HG02981 (cell line): ENCODE data around the gene ATF6.
A peak's percentile ranks its signal among the peaks of the same experiment; 100 is the strongest.

Experiments
- ATAC-seq: cut with Tn5 transposase; IDR thresholded peaks from one replicate; pipeline ENCODE4 v1.9.1; 2021; ENCODE audit warnings: mild to moderate bottlenecking, moderate library complexity; ENCODE audit not compliant: unreplicated experiment

Gene ATF6

DNA sequence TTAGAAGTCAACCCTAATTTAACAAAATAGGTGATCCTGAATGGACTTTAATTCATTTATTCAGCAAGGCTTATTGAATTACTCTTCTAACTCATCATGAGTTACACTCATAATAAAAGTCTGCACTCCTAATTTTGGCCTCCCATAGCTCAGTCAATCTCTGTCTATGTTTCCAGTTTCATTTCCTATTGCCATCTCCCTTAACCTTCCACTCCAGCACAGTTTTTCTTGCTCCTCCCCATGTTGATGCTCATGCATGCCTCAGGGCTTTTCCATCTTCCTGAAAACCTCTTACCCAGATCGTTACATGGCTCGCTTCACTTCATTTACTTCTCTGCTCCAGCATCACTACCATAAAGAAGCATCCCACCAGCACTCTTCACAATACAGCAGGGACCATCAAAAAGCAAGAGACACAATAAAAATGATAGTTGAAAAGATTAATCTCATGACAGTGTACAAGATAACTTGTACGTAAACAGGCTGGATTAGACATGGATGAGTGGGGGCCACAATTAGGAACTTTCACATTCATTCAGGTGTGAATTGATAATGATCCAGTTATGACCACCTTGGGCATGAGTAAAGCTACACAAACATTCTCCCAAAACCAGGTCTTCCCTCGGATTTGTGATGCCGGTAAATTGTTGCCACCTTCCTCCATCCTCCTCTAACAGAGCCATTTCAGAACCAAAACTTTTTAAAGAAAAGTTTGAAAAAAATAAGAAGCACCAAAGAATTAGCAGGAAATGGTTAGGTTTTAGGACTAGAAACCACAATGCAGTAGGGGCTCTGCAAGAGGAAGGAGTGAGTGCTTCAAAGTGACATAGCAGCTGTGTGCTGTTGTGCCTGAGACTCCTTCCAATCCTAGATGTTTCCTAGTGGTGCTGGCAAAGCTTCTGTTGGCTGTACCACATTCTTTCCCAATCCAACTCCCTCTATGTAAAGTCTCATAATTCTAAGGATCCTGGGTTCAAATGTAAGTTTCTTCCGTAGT is 167.8 kb downstream of the ATF6 start:
- ATAC-seq = peak; percentile 71

DNA sequence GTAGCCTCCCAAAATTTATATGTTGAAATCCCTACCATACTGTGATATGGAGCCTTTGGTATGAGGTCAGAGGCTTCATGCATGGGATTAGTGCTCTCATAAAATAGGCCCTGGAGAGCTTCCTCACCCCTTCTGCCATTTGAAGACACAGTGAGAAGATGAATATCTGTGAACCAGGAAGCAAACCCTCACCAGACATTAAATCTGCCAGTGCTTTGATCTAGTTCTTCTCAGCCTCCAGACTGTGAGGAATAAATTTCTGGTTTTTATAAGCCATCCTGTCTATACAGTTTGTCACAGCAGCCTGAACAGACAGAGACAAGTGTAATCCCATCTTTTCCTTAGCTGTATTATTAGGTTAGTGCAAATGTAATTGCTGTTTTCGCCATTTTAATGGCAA is 169.1 kb downstream of the ATF6 start:
- no peak for ATAC-seq

DNA sequence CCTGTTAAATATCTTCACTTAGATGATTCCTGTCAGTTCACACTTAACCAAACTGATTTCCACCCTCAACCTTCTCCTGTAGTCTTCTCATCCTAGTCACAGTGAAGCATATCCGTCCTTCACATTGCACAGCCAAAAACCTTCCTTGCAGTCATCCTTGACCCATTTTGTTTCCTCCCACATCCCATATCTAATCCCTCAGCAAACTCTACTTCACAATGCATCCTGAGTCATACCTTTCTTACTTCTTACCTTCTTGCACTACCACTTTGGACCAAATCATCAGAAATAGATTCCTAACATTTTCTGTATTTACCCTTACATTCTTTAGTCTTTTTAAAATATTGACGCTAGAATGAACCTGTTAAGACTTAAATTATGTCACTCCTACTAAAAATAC is 170.7 kb downstream of the ATF6 start:
- no peak for ATAC-seq

DNA sequence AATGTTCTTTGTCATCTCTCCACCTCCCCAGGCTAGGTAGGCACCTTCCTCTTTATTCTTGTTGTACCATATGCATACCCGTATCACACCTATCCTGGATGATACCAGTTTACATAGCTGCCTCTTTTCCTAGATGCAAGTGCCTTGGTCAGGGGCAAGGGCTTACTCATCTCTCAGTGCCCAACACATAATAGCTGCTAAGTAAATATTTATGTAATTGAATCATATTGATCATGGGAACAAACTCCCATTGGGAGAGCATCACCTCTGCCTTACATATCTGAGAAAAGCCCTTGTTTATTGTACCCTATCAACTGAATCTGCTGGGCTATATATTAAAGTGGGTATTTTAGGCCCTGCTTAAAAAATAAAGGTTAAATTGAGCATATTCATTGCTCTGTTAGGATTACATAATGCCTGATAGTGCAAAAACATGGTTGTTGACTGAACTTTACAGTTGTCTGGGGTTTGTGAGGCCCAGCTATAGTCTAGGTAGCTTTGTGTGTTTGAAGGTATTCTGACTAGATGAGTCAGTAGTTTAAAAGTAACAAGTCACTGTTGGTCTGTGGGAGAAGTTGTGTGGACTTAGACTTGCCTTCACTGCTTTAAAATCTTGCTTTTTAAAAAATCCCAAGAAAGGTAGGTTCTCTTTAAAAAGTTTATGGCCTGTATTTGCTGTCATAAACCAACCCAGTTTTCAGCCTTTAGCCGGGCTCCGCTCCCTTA is 174.9 kb downstream of the ATF6 start:
- ATAC-seq = no peak

DNA sequence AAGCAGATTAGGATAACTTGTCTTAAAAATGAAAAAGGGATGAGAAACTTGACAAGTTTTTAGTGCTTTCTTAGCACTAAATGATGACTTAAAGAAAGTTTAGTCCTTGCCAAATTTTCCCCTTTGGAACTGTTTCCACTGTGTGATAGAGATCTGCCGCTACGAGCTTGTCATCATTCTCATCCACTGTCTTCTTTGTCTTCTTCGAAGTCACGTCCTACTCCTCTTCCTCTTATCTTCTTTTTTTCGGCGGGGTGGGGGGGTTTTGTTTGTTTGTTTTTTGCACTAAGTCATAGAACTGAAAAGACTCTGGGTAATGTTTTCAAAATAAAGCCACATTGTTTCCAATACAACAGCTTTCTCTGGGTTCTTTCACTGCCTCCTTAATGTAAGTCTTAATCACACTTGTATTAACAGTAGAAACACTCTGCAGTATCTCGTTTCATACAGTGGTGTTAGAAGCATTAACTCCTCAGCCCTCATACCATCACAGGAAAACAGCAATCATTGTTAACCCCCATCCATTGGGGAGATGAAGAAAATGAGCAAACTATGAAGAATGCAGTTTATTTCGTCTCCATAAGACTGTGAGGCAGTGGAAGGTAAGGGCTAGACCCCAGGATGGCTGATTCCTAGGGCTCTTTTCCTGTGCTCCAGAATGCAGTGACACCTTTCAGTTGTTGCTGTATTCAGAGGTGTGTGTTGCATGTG is 175.8 kb downstream of the ATF6 start:
- no peak for ATAC-seq

DNA sequence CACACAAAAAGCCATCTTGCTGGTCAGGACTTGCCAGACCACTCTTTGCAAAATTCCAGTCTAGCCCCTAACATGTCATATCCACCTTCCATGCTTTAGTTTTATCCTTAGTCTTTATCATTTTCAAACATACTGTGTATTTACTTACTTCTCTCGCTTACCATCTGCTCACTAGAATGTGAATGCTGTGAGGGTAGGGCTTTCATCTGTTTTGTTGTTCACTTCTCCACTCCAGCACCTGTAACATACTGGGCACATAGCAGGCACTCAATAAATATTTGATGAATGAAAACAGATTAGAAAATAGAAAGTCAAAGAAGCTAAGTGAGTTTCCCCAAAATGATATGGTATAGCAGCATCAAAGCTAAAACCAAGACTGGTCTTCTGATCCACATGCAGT is 177.6 kb downstream of the ATF6 start:
- no peak for ATAC-seq

DNA sequence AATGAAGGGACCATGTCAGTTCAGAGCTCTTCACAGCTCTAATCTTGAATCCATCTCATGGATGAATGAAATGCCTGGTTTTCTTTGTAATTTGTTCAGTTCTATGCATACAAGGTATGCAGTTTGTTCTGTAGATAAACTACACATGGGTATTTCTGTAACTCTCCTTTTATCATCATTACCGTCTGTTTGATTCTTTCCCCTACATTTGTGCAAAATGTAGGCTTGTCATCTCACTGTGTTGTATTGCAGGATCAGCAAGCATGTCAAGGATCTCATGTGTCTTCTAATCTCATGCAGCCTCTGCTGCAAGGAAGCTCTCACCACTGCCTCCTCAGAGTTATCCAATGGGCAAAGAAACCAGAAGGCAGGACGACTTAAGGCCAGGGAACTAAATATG is 178.3 kb downstream of the ATF6 start:
- no peak for ATAC-seq

DNA sequence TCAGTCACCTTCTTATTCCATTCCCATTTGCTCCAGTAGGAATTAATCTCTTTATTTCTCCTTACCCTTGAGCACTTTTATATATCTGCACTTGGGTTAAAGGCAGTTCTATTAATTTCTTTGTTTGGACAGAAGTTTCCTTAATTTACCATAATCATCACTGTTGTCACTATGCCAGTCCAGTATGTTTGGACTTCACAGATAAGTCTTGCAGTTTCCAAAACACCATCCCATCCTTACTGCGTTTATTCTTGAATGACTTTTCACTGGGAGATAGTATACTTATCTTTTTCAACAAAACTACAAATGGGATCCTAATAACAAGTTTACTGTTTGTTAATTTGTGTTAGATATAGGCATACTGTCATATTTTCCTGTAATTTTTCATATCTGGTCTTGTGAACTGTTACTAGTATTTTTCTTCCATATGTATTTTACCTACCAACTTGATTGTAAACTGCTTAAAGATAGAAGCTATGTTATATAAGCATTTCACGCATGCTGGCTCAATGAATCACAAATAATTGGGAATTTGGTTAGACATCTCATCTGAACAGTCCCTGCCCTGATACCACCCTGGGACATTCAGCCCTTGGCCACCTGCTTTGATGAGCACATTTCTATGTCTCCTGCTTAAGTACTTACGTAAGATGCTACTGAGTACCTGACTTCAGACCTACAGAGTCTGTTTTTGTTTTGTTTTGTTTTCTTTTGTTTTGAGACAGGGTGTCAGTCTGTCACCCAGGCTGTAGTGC is 179.4 kb downstream of the ATF6 start:
- ATAC-seq = no peak

DNA sequence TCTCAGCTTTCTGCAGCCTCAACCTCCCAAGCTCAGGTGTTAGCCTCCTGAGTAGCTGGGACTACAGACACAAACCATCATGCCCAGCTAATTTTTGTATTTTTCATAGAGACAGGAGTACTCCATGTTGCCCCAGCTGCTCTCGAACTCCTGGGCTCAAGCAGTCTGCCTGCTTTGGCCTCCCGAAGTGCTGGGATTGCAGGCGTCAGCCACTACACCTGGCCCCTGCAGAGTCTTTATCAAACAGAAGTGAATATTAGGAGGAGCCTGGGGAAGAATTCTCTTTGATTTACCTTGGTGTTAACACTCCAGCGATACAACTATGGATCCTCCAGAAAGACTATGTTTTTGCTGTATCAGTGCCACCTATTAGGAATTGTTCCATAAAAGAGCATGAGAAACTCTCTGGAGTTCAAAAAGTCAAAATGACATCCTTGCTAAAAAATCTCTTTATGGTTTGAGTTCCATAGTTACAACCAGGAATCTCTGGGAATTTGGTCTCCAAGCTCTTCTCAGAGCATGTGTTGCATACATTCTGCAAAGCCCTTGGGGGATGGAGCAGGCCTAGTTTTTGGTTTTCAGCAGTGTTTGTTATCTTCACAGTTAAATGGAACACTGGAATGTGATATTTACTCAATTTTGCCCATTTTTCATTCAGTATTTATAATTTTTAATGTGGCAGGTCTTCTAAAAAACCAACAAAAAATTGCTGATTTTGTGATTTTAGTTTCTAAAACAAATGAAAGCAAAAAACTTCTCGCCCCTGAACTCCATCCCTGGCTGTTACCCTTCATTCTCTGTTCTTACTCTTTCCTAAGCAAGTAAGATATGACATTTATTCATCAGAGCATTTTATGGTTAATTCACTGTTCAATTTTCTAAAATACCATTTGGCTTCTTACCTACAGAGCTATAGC is 180.2 kb downstream of the ATF6 start:
- ATAC-seq = no peak

DNA sequence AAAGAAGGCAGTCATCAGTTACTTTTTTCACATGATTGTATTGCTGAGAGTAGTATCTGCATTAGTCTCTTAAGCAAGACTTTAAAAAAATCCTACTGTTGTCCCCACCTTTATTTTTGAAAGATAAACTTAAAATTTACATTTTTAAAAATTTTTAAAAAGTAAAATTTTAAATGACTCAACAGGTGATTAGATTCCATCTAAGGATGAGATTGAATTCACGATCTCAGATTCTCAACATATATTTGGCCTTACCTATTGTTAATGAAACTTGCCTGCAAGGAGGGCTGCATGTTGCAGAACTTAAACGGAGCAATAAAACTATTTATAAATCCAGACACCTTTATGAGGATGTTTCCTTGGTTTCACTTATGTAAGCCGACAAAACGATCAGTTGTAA is 182.3 kb downstream of the ATF6 start:
- no peak for ATAC-seq

DNA sequence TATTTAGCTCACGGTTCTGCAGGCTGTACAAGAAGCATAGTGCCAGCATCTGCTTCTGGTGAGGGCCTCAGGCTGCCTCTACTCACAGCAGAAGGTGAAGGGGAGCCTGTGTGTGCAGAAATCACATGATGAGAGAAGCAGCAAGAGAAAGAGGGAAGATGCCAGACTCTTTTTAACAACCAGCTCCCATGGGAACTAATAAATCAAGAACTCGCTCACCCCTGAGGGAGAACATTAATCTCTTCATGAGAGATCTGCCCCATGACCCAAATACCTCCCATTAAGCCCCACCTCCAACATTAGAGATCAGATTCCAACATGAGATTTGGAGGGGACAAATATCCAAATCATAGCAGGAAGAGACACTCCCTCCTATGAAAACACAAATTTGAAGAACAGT is 183.4 kb downstream of the ATF6 start:
- ATAC-seq = no peak

DNA sequence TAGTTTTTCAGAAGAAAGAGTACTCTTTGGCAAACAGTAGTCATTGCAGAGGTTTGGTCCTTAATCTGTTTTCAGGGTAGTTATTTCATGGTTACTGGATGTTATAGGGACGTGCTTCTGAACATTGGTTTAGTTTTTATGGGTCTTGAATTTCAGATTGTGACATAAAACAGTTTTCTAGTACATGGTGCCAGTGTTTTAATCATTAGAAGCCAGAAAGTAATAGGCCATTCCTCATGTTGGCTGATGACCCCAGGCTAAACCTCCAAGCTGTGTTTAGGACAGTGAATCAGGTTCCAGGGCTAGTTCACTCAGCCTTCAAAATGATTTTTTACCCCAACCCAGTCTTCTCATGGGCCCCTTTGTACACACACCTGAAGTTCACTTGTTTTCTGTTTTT is 184.3 kb downstream of the ATF6 start:
- ATAC-seq = no peak

DNA sequence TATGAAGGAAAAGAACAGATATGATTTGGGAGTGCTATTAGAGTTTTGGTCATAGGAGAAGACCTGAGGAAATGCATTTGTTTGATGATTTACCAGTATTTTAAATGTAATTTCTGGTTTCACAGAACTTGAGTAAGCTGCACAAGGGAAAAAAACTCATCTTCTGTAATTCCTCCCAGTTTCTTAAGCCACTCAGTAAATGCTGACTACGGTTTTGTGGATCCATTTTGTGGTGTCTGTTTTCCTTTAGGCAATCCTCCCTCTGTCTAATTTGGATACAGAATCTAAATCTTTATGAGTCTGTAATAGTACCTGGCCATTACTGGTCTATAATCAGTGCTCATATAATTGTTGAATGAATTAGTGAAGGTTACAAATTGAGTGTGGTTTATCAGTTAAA is 185.5 kb downstream of the ATF6 start:
- no peak for ATAC-seq

DNA sequence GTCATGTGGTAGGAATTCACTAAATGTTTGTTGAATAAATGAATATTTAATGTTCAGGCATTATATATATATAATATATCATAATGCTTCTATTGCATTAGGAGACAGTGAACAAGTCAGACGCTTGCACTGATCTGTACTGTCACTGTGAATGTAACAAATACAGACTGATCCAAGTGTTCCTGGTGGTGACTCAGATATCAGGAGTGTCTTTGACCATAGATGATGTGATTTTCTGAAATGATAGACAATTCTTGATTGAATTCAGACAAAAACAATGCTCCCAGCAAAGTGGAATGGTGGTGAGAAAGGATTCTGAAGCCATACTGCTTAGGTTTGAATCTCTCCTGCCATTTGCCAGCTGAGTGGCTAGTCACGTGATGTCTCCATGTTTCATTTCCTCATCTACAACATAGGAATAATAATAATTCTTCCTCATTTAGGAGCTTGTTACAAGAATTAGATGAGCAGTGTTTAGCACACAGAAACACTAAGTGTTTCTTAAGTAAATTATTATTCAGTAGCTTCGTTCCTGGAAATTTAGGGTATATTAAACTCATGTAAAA is 186.6 kb downstream of the ATF6 start:
- ATAC-seq = no peak

DNA sequence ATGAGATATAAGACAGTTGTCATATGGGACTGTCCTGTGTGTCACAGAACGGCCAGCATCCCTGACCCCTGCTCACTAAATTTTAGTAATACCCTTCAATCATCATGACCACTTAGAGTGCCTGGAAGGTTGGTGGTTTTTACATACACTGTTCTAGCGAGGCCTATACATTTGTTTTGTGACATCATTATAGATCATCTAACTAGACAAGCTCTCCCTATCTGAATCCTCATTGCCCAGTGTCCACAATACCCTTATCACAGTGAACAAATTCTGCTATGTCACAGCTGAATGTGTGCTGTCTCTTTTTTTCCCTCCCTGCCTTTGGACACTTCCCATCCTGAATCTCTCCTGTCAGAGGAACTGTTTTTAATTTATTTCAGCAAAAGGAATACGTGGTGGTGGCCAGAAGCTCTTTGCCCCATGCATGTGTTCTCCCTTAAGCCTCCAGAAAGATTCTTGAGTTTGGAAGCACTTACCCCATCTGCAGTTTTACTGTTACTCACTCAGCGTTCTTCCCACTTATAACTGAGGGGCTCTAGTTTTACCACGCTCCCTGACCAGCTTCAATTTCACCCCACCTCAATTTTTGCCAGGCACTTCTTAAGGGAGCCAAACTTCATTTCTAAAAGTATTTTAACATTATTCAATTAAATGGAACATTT is 187.3 kb downstream of the ATF6 start:
- ATAC-seq = no peak

DNA sequence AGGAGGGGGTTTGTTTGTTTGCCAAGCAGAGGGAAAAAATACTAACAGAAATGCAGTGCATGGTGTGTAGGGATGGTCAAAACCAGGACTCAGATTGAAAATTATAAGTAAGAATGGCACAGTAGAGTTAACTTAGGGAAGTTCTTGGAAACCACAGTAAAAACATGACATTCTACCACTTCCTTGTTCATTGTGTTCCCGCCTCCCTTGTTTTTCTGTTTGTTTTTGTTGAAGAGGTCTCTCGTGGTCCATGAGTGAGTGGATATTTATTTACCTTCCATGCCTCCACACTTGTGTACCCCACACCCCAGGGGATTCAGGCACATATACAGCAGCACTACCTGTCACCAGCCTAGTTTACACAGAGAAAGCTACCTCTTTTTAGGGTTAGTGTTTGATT is 187.9 kb downstream of the ATF6 start:
- ATAC-seq = no peak

DNA sequence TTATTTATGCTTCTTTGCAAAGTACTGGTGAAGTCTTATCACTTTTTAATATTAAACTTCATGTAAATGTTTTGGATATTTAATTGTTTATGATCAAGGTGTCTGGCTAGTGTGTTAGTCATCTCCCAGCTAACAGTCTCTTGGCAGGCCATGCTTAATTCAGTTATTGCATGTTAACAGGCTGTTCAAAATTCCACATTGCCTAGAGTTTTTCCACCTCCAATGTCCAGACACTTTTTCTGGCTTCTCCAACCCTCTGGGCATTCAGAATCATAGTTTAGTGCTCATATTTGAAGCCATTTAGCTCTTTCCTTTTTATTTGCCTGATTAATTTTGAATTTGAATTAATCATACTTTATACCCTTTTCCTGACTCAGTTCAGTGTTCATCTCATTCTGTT is 188.3 kb downstream of the ATF6 start:
- no peak for ATAC-seq

DNA sequence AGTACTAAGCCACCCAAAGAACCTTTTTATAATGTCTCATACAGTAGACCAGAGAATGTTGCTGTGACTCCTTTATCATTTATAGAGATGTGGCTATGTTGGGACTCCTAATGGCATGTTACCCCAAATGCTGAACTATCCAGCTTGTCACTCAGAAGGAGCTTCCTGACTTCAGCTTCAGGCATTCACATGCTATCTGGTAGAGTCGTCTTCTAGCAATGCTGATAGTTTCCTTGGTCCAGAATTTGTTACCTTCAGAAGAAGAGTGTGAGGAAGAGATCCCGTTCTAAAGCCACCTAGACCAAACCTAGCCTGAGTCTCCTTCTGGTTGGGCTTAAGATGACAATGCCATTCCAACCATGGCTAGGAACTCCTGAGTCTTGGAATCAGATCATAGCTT is 189.5 kb downstream of the ATF6 start:
- no peak for ATAC-seq

DNA sequence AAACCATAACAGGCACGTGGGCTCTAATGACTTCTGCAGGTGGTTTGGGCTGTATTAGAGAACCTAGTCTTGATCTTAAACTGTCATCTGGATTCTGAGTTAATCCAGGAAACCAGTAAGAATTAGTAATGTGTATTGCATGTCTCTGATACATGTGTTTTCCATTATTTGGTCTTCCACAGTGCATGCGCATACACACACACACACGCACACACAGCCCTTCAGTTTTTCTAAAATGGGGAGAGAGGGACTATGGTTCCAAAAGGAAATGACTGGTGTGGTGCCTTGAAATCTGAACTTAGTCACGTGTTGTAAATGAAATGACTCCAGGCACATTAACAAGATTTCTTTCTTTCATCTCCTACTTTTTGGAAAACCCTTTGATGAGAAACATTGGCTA is 190.0 kb downstream of the ATF6 start:
- ATAC-seq = no peak
